ENCODE results near the gene LYZL6.

LYZL6 gene

DNA sequence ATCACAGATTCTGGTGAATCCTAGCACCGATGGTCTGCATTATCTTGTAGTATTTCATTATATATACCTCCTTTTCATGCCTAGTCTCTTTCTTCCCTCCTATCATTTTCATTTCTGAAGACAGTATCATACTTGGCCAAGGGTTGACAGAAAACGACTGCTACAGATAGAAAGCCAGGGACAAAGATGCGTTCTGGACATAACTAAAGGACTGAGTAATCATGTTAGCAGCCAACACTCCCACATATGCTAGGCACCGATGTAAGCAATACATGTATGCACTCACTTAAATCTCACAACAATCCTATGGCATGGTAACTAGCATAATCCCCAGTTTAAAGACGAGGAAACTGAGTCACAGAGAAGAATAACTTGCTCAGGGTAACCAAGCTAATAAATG lies 35.8 kb downstream of the LYZL6 start:
- Histone ChIP-seq H3K4me1 (ENCODE audit: insufficient read depth, insufficient read length) (no peaks in the 10 kb centered on the region), H3K9me3 (ENCODE audit: insufficient read depth, low read length) (no peaks in the 10 kb centered on the region), H3K27me3 (ENCODE audit: insufficient read depth, insufficient read length) (no peaks in the 10 kb centered on the region), H3K36me3 (ENCODE audit: insufficient read depth, insufficient read length, low read length) (no peaks in the 10 kb centered on the region), H3K9ac (ENCODE audit: insufficient read length, low read depth) (no peak overlapping the region), H3K4me3 (ENCODE audit: insufficient read length, low read depth) (no peak overlapping the region)
- TF ChIP-seq SUZ12 (IDR thresholded peaks at IDR 0.05; ENCODE audit: extremely low read depth, insufficient read depth, insufficient read length): no peak
- TF ChIP-seq YY1 (IDR thresholded peaks at IDR 0.05; ENCODE audit: insufficient read depth, insufficient read length): no peak
- no peak for TF ChIP-seq ZNF274 (IDR thresholded peaks at IDR 0.05; ENCODE audit: low read depth, low read length)
- no peak for DNase-seq (ENCODE audit: low read depth, low spot score)

DNA sequence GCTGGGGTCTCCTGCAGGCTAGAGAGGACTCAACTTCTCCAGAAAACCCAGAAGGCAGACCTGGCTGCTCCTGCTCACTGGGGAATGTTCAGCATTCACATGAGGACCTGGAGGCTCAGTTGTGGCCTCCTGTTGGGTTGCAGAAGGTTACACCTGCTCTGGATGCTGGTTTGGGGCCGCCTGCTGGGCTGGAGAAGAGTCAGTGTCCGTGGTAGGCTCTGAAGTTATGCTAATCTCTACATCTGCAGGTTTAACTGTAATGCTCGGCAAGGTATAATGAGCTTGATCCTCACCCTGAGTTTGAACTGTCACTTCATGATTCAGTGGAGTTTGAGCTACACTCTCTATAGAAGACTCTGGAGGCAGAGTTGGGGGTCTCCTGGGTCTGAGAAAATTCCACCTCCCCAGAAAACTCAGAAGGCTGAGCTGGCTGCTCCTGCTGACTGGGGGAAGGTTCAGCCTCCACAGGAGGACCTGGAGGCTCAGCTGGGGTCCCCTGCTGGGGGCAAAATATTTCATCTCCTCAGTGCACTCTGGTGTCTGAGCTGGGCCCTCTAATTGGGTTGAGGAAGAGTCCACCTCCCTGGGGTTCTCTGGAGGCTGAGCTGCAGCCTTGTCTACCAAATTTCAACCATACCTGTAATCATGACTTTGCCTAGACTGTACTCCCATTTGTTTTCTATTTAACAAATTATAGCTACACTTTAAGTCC lies 36.4 kb downstream of the LYZL6 start:
- Histone ChIP-seq H3K4me1 (ENCODE audit: insufficient read depth, insufficient read length) (no peaks in the 10 kb centered on the region), H3K36me3 (ENCODE audit: insufficient read depth, insufficient read length, low read length) (no peaks in the 10 kb centered on the region), H3K9me3 (ENCODE audit: insufficient read depth, low read length) (no peaks in the 10 kb centered on the region), H3K9ac (ENCODE audit: insufficient read length, low read depth) (no peak overlapping the region), H3K4me3 (ENCODE audit: insufficient read length, low read depth) (no peak overlapping the region), H3K27me3 (ENCODE audit: insufficient read depth, insufficient read length) (no peaks in the 10 kb centered on the region)
- DNase-seq (ENCODE audit: low read depth, low spot score): no peak
- TF ChIP-seq SUZ12 (IDR thresholded peaks at IDR 0.05; ENCODE audit: extremely low read depth, insufficient read depth, insufficient read length) (no peak), ZNF274 (IDR thresholded peaks at IDR 0.05; ENCODE audit: low read depth, low read length) (no peak), YY1 (IDR thresholded peaks at IDR 0.05; ENCODE audit: insufficient read depth, insufficient read length) (no peak)

DNA sequence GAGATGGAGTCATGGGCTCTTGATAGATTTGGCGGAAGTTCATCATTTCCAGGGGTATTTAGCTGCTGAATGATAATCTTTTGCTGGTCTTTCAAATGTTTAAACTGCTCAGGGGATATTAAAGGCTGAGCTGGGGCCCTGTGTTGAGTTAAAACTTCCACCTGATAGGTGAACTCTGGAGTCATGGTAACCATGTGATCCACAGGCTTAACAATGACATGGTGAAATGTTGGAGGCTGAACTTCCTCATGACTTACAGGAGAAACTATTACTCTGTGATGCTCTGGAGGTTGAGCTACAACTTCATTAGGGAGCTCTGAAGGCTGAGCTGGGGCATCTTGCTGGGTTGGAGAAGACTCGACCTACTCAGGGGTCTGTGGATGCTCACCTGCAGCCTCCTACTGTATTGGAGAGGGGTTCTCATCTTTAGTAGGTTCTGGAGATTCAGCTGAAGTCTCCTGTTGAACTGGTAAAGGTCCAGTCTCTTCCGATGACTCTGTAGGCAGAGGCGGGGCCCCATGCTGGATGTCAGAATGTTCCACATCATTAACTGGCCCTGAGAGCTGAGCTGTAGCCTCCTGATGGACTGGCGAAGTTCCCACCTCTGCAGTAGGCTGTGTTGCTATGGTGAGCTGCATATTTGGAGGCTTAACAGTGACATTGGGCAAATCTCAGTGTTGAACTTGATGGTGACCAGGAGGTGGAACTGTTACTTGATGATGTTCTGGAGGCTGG lies 37.2 kb downstream of the LYZL6 start:
- no peak overlapping the region for H3K9ac ChIP-seq (ENCODE audit: insufficient read length, low read depth)

GRCh38 chr17:35903451-35903850 lies 40.1 kb downstream of the LYZL6 start:
- Histone ChIP-seq H3K36me3 (ENCODE audit: insufficient read depth, insufficient read length, low read length) (no peaks in the 10 kb centered on the region), H3K4me3 (ENCODE audit: insufficient read length, low read depth) (no peak overlapping the region), H3K9me3 (ENCODE audit: insufficient read depth, low read length) (no peaks in the 10 kb centered on the region), H3K4me1 (ENCODE audit: insufficient read depth, insufficient read length) (no peaks in the 10 kb centered on the region), H3K9ac (ENCODE audit: insufficient read length, low read depth) (no peak overlapping the region), H3K27me3 (ENCODE audit: insufficient read depth, insufficient read length) (no peaks in the 10 kb centered on the region)
- DNase-seq (ENCODE audit: low read depth, low spot score): no peak
- TF ChIP-seq SUZ12 (IDR thresholded peaks at IDR 0.05; ENCODE audit: extremely low read depth, insufficient read depth, insufficient read length): no peak
- no peak for TF ChIP-seq YY1 (IDR thresholded peaks at IDR 0.05; ENCODE audit: insufficient read depth, insufficient read length)
- TF ChIP-seq ZNF274 (IDR thresholded peaks at IDR 0.05; ENCODE audit: low read depth, low read length): no peak

More for the DNA sequence above, 37.2 kb downstream of the LYZL6 start:
- Histone ChIP-seq H3K4me3 (ENCODE audit: insufficient read length, low read depth) (no peak overlapping the region), H3K9me3 (ENCODE audit: insufficient read depth, low read length) (no peaks in the 10 kb centered on the region), H3K27me3 (ENCODE audit: insufficient read depth, insufficient read length) (no peaks in the 10 kb centered on the region), H3K36me3 (ENCODE audit: insufficient read depth, insufficient read length, low read length) (no peaks in the 10 kb centered on the region), H3K4me1 (ENCODE audit: insufficient read depth, insufficient read length) (no peaks in the 10 kb centered on the region)
- no peak for DNase-seq (ENCODE audit: low read depth, low spot score)
- TF ChIP-seq ZNF274 (IDR thresholded peaks at IDR 0.05; ENCODE audit: low read depth, low read length) (no peak), YY1 (IDR thresholded peaks at IDR 0.05; ENCODE audit: insufficient read depth, insufficient read length) (no peak), SUZ12 (IDR thresholded peaks at IDR 0.05; ENCODE audit: extremely low read depth, insufficient read depth, insufficient read length) (no peak)

DNA sequence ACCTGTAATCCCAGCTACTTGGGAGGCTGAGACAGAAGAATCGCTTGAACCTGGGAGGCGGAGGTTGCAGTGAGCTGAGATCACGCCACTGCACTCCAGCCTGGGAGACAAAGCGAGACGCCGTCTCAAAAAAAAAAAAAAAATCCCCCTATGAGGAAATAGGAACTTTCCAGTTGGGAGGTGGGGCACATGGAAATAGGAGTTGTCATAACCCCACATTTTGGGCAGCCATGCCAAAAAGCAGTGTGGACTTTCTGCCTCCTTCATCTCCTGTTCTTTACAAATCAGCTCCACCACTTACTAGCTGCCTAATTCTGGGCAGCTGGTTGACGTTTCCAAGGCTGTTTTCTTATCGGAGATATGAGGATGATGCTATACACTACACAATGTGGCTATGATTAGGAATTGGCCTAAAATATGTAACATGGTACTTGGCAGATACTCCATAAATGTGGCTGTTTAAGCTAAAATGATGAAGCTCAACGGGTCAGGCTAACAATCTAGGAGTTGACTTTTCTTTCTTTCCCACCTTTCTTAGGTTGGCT lies 41.8 kb downstream of the LYZL6 start:
- Histone ChIP-seq H3K4me1 (ENCODE audit: insufficient read depth, insufficient read length) (no peaks in the 10 kb centered on the region), H3K9me3 (ENCODE audit: insufficient read depth, low read length) (no peaks in the 10 kb centered on the region), H3K36me3 (ENCODE audit: insufficient read depth, insufficient read length, low read length) (no peaks in the 10 kb centered on the region), H3K9ac (ENCODE audit: insufficient read length, low read depth) (no peak overlapping the region), H3K4me3 (ENCODE audit: insufficient read length, low read depth) (no peak overlapping the region), H3K27me3 (ENCODE audit: insufficient read depth, insufficient read length) (no peaks in the 10 kb centered on the region)
- no peak for DNase-seq (ENCODE audit: low read depth, low spot score)
- TF ChIP-seq SUZ12 (IDR thresholded peaks at IDR 0.05; ENCODE audit: extremely low read depth, insufficient read depth, insufficient read length) (no peak), ZNF274 (IDR thresholded peaks at IDR 0.05; ENCODE audit: low read depth, low read length) (no peak), YY1 (IDR thresholded peaks at IDR 0.05; ENCODE audit: insufficient read depth, insufficient read length) (no peak)

DNA sequence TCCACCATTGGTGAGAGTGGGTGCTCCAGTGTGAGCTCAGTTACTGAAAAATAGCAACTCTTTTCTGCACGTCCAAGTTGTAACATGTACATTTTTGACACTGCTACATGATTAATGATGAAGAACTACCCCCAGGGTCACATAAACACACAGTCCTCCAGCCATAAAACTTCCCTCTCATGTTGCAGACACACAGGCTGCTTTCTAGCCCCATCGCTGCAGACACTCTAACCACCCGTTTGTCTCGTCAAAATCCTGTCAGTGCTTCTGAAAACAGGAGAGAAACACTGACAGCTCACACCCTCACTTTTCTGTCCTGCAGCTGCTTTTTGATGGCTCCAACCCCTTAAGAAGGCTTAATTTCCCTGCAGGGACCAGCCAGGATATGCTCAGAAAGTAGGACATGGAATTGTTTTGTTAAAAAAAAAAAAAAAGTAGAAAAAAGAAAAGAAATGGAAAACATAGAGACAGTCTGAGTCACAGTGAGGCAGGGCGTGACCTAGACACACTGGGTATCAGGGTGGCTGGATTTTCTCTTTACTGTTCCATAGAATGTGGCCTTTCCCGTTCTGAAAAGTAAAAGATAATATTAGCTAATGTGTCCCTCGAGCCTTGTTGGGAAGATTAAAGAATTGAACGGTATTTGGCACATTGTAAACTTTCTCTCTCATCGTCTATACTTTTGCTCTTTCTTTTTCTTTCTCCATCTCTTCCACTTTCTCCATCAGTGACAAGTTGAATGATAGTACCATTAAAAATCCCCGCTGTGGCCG lies 42.6 kb downstream of the LYZL6 start:
- Histone ChIP-seq H3K4me1 (ENCODE audit: insufficient read depth, insufficient read length) (no peaks in the 10 kb centered on the region), H3K36me3 (ENCODE audit: insufficient read depth, insufficient read length, low read length) (no peaks in the 10 kb centered on the region), H3K9ac (ENCODE audit: insufficient read length, low read depth) (no peak overlapping the region), H3K9me3 (ENCODE audit: insufficient read depth, low read length) (no peaks in the 10 kb centered on the region), H3K4me3 (ENCODE audit: insufficient read length, low read depth) (no peak overlapping the region), H3K27me3 (ENCODE audit: insufficient read depth, insufficient read length) (no peaks in the 10 kb centered on the region)
- DNase-seq (ENCODE audit: low read depth, low spot score): no peak
- TF ChIP-seq YY1 (IDR thresholded peaks at IDR 0.05; ENCODE audit: insufficient read depth, insufficient read length) (no peak), SUZ12 (IDR thresholded peaks at IDR 0.05; ENCODE audit: extremely low read depth, insufficient read depth, insufficient read length) (no peak), ZNF274 (IDR thresholded peaks at IDR 0.05; ENCODE audit: low read depth, low read length) (no peak)

Data from NT2/D1 (cell line).